KG1 (cell line): ENCODE measurements around the gene MORC2.

Source experiments
- DNase-seq: peaks from one replicate; lab custom pipeline; 2025; lab: John Stamatoyannopoulos, UW

MORC2 gene

GRCh38 chr22:30949934-30950660 is 18.5 kb downstream of the MORC2 start:
- DNase-seq, result no peak

- DNase-seq, result no peak
These were observed 19.6 kb downstream of the MORC2 start for GRCh38 chr22:30948930-30949342.

GRCh38 chr22:30947816-30948454 is 20.6 kb downstream of the MORC2 start:
- no peak for DNase-seq

- no peak for DNase-seq
These were observed 21.3 kb downstream of the MORC2 start for GRCh38 chr22:30947173-30947815.

- no peak for DNase-seq
These were observed 22.2 kb downstream of the MORC2 start for GRCh38 chr22:30946354-30946753.

- DNase-seq, result no peak
These were observed 22.9 kb downstream of the MORC2 start for GRCh38 chr22:30945653-30946052.

- DNase-seq, result no peak
These were observed 23.6 kb downstream of the MORC2 start for GRCh38 chr22:30944986-30945385.

GRCh38 chr22:30943368-30943767 is 25.2 kb downstream of the MORC2 start:
- DNase-seq, result no peak

- no peak for DNase-seq
These were observed 27.2 kb downstream of the MORC2 start for GRCh38 chr22:30941363-30941740.

- no peak for DNase-seq
These were observed 27.8 kb downstream of the MORC2 start for GRCh38 chr22:30940685-30941362.

- DNase-seq, result no peak
These were observed 34.5 kb downstream of the MORC2 start for GRCh38 chr22:30934053-30934452.

- DNase-seq, result no peak
These were observed 35.1 kb downstream of the MORC2 start for GRCh38 chr22:30933457-30933856.

GRCh38 chr22:30932661-30933060 is 35.9 kb downstream of the MORC2 start:
- no peak for DNase-seq

- no peak for DNase-seq
These were observed 36.9 kb downstream of the MORC2 start for GRCh38 chr22:30931541-30932300.

GRCh38 chr22:30930228-30930627 is 38.3 kb downstream of the MORC2 start:
- DNase-seq, result no peak

- no peak for DNase-seq
These were observed 40.2 kb downstream of the MORC2 start for GRCh38 chr22:30928401-30928800.

- DNase-seq, result no peak
These were observed 40.8 kb downstream of the MORC2 start for GRCh38 chr22:30927806-30928205.

GRCh38 chr22:30926706-30927105 is 41.9 kb downstream of the MORC2 start:
- no peak for DNase-seq

GRCh38 chr22:30925667-30926066 is 42.9 kb downstream of the MORC2 start:
- no peak for DNase-seq

- DNase-seq, result no peak
These were observed 45.2 kb downstream of the MORC2 start for GRCh38 chr22:30923168-30923900.

GRCh38 chr22:30922151-30922611 is 46.4 kb downstream of the MORC2 start:
- DNase-seq, result peak; percentile 8
